GM21737 (cell line): ENCODE results near the gene WASL.
"Not testable (repeated sequence)": the region's sequence is repeated elsewhere in the genome, so short reads cannot be mapped to it uniquely, and the experiment has no call there.

Source experiments
- ATAC-seq: cut with Tn5 transposase; IDR thresholded peaks from one replicate; pipeline ENCODE4 v1.9.1; 2021; ENCODE audit warnings: mild to moderate bottlenecking, moderate library complexity; ENCODE audit not compliant: unreplicated experiment

WASL gene

DNA sequence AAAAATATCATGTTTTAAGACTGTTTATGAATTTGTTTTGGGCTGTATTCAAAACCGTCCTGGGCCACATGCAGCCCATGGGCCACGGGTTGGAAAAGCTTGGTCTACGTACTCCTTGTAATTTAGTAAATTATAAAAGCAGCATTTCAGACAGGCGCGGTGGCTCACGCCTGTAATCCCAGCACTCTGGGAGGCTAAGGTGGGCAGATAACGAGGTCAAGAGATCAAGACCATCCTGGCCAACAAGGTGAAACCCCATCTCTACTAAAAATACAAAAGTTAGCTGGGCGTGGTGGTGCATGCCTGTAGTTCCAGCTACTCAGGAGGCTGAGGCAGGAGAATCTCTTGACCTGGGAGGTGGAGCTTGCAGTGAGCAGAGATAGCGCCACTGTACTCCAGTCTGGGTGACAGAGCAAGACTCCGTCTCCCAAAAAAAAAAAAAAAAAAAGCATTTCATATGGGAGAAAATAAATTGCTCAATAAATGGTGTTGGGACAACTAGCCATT, 11.6 kb downstream of the WASL start:
- ATAC-seq = not testable (repeated sequence)

- ATAC-seq = no peak
Measured at GRCh38 chr7:123735539-123735938, 13.3 kb downstream of the WASL start.

DNA sequence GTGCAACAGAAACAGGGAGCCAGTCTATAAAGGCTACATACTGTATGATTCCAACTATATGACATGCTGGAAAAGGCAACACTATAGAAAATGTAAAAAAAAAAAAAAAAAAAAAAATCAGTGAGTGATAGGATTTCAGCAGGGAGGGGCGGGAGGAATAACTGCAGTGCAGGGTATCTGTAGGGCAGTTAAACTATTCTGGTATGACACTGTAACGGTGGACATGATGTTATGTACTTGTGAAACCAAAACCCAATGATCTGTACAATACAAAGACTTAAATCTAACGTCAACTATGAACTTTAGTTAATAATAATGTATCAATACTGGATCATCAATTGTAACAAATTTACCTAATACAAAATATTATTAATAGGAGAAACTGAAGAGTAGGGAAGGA, 14.3 kb downstream of the WASL start:
- no peak for ATAC-seq

- no peak for ATAC-seq
Measured at GRCh38 chr7:123732413-123733091, 16.3 kb downstream of the WASL start.

- ATAC-seq = no peak
Measured at GRCh38 chr7:123729218-123729578, 19.6 kb downstream of the WASL start.

GRCh38 chr7:123727071-123727837, 21.5 kb downstream of the WASL start:
- ATAC-seq = no peak

DNA sequence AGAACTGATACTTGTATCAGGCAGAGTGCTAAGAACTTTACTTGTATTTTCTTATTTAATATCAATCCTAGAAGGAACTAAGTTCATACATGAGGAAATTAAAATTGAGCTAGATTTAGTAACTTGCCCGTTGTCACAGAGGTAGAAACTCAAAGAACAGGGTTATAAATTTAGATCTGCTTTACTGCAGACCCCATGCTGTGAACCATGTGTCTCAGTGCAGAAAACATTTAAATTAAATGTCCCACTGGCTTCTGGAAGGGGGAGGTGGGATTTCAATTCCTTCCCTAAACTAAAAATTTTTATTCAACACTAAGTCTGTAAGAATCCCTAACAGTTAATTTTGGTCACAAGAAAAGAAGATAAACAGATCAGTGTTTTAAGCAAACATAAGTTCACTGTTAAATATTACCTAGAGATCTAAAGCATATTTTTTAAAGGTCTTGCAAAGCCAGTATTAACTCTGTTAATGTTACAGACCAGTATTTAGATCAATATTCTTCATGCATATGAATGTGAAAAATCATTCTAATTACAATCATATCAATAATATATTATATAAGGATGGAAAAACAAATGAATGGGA, 23.1 kb downstream of the WASL start:
- no peak for ATAC-seq

DNA sequence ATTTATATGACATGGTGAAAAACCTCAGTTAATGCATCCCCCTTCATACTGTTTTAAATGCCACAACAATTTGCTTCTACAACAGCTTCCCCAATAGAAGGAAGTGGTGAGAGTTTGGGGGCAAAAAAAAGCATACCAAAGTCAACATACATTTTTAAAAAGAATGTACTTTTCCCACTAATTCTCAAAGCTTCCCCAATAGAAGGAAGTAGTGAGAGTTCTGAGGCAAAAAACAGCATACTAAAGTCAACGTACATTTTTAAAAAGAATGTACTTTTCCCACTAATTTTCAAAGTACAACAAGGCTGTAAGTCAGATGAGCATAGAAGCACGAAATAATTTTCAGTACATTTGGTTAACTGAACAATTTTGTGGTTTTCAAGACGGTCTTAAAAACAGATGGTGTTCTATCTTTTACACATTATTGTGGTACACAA, 24.0 kb downstream of the WASL start:
- no peak for ATAC-seq

DNA sequence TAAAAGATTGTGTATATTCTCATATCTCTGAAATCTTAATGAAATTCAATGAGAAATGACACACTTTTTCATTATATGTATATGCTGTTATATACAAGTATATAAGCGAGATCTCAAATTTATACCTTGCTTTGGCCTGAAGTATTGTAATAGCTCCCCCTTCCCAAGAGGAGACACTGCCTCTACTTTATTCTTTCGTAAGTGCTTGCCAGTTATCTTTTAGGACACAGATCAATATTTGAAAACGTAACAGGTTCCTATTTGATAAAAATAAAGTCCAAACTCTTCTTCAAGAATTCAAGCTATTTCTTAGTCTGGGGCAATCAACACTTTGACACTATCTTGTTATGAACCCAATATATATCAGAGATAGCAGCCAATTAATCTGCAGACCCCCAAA, 24.9 kb downstream of the WASL start:
- no peak for ATAC-seq

- ATAC-seq = not testable (repeated sequence)
Measured at GRCh38 chr7:123720527-123720926, 28.3 kb downstream of the WASL start.

DNA sequence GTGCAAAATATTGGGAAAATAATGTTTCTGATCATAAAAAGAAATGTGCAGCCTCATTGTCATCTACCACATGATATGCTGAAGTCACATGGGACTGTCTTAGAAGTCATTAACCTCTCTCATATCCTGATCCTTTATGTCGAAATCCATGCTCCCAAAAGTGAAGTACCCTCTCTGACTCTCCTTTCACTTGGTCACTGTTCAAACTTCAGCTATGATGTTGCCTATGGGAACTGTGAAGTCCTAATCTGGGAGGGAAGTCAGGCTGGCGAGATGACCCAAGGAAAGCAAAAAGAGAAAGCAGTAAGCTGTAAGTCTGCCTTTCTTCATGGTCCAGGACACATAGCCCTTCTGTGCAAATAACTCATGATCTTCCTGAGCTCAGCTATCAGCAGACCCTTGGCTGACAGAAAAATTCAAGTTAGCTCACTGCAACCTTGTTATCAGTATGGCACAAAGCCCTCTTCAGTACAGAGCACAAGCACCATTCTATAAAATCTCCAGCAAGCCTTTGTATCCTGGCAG, 29.5 kb downstream of the WASL start:
- no peak for ATAC-seq

DNA sequence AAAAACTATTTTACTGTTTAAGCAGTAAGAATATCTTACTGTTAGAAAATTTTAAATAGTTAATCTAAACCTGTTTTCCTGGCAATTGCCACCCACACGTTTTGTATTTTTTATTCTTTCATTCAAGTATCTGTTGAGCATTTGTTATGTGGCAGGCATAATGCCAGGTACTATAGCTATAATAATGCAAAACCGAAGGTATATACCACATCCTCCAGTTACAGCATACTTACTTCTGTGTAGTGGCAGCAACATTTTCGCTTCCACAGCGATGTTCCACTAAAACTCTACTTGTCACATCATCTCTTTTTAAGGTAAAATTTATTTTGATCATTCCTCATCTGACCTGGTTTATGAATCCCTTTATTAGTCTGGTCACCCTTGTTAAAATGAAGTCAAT, 30.0 kb downstream of the WASL start:
- ATAC-seq = no peak

DNA sequence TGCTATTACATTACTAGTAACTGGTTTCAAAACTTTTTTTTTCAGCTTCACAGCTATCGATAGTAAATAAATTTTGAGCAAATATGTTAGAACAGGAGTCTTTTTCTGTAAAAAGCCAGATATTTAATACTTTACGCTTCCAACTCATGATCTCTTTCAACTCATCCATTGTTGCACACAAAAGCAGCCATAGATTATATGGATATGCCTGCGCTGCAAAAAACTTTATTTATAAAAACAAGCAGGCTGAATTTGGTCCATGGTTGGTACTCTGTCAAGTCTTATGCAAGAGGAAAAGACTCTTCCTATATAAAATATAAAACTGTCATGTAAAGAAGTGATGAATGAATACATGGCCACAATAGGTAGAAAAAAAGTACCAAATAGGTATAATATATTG, 31.1 kb downstream of the WASL start:
- no peak for ATAC-seq

DNA sequence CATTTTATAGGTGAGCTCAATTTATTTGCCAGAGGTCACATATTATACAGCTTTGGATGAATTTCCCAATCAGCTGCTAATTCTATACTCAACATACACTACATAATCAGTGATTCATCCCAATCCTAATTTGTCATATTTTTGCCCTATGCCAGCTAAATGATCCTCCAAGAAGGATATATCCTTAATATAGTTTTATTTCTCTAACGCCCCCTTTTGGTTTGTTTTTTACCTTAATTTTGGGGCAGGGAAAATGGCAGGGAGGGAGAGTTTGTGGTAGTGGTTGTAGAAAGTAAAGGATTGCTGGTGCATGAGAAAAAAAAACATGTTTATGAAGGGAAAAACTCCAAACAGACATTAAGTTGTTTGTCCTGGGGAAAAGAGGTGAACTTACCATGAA, 31.9 kb downstream of the WASL start:
- ATAC-seq = no peak

GRCh38 chr7:123715799-123716198, 33.0 kb downstream of the WASL start:
- no peak for ATAC-seq

GRCh38 chr7:123715198-123715597, 33.6 kb downstream of the WASL start:
- no peak for ATAC-seq

DNA sequence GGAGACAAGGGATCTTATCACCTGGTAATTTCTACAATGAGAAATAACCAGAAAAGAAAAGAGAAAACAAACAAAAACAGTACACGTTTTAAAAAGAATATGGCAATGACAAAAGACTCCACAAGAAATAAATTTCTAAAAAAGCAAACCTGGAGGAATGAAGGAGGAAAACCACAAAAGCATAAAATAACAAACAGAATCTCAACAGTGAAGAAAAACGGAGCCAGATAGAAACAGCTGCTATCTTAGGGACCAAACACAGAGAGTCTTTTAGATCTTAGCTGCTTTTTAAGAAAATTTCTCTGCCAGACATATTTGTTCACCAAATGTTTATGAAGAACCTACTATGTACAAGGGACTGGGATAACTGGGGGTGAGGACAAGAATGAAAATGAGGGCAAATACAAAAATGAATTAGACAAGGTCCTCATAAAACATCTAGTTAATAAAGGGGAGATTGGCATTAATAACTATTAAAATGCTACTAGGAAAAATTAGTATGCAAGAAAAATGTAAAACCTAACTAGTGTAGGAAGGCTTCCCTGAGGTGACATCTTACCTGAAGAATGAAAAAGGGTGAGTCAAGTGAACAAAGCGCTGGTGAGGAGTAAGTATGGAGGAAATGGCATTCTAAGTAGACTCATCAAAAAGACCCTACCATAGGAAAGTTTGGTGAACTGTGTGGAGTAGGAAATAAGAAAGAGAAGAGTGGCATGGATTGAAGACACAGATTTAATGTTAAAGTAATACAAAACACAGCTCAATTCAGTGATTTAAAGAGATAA, 34.3 kb downstream of the WASL start:
- ATAC-seq = no peak

DNA sequence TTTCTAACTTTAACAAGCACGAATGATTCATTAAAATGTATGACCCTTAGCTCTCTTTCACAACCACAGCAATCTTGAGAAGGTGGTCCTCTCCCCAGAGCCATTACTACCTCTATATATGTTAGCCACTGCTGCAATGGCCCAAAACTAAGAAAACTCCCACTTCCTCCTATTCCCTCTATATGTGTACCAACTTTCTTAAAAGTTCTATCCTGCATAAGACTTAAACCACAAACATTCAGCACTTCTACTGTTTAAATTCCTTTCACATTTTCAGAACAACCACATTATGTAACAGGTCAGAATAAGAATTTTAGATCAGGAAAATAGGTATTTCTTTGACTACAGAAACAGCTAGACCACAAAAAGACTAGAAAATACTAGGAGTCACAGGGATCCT, 36.2 kb downstream of the WASL start:
- ATAC-seq = no peak

DNA sequence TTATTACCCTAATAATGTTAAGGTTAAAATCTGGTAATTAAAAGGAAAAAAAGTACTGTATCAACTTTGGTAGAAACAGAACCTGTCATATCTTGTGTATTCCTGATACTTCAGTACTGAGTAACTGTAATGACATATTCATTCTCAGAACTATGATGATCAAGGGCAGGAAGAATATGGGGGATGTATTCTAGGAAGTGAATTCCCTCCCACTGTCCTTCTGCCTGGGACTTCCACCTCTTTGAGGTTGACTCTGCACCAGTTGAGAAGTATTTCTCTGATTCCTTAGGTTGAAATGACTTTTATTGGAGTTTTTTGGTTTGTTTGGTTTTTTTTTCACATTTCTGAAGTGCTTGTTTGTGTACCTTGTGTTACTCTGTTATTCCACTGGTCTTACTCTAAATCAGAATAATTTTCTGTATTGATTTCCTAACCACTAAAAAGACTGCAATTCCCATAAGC, 36.9 kb downstream of the WASL start:
- ATAC-seq = no peak

- no peak for ATAC-seq
Measured at GRCh38 chr7:123710683-123711082, 38.1 kb downstream of the WASL start.

DNA sequence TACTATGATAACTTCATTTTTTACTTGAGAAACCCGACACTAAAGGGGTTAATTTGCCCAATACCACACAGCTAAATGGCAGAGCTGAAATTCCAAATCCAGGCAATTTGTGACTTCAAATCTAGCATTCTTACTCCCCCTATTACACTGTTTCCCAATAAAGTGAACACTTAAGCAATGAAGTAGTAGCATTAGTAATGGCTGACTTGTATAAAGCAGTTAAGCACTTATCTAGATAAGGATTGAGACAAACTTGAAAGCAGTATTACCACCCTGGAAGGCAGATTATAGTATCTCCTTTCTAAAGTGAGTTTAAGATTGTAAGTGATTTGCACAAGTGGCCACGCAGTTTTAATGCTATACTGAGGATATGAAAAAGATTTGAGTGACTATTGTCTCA, 39.3 kb downstream of the WASL start:
- ATAC-seq = no peak
